ENCODE results near the gene HLA-DMA. TPM values are rescaled to one million over a fixed set of nuclear protein-coding genes. Genes with fewer than 3 reads are reported as not detected.
"Not testable (repeated sequence)": the region's sequence is repeated elsewhere in the genome, so short reads cannot be mapped to it uniquely, and the experiment has no call there.

The HLA-DMA gene
- polyA plus RNA-seq, 1 experiment: 7.1 TPM

DNA sequence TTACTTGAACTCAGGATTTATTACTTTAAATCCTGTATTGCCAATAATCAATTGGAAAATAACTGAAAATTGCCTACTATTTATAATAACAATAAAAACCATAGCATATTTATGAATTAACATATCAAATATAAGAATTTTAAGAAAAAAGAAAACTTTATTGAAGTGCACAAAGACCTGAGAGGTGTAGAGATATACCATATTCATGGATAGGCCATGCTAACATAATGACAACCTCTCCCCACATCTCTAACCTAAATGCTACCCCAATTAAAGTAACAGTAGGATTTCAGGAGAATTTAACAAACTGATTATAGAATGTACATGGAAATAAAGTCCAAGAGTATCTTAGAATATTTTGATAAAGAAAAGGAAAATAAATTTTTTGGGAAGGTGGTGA, 6.9 kb downstream of the HLA-DMA start:
- Histone ChIP-seq H3K4me3 (ENCODE audit: low read depth, low read length) (no peak overlapping the region), H3K27me3 (ENCODE audit: control insufficient read depth, insufficient read depth, low read length) (no peaks in the 10 kb centered on the region), H3K27ac (ENCODE audit: low read depth, low read length) (no peak overlapping the region), H3K9me3 (ENCODE audit: control insufficient read depth, insufficient read depth, low read length) (no peaks in the 10 kb centered on the region)
- ChIA-PET POLR2A (no interaction called here), CTCF (no interaction called here)
- TF ChIP-seq, protein P1, sequence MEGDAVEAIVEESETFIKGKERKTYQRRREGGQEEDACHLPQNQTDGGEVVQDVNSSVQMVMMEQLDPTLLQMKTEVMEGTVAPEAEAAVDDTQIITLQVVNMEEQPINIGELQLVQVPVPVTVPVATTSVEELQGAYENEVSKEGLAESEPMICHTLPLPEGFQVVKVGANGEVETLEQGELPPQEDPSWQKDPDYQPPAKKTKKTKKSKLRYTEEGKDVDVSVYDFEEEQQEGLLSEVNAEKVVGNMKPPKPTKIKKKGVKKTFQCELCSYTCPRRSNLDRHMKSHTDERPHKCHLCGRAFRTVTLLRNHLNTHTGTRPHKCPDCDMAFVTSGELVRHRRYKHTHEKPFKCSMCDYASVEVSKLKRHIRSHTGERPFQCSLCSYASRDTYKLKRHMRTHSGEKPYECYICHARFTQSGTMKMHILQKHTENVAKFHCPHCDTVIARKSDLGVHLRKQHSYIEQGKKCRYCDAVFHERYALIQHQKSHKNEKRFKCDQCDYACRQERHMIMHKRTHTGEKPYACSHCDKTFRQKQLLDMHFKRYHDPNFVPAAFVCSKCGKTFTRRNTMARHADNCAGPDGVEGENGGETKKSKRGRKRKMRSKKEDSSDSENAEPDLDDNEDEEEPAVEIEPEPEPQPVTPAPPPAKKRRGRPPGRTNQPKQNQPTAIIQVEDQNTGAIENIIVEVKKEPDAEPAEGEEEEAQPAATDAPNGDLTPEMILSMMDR (IDR thresholded peaks at IDR 0.05; ENCODE audit: low read depth, low read length): no peak
- DNase-seq (ENCODE audit: low read depth, low spot score): no peak

DNA sequence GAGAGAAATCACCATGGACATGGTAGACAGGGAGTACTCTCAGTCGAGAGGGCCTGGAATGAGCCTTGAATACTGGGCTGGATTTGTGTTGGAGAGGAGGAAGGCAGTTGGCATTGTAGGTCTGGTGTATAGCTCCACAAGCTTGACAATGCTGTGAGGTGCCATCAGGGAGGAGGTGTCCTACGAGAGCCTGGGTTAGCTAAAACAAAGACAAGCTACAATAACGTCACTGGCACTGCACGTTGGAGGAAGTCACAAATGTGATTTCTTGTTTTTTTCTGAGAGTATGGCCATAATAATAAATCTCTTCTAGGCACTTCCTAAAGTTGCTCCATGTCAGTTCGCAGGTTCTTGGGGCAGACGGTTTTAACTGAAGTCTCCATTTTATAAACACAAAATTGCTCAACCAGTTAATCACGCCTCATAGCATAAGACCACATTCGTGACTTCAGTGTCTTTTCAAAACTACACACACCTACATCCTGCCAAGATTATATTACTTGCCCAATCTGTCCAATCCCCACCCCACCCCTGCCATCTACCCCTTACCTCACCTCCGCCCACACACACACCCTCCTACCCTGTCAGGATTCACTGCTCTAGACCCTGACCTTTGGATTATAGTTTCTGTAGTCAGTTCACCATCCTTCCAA, 7.7 kb downstream of the HLA-DMA start:
- no peak overlapping the region for H3K4me3 ChIP-seq (ENCODE audit: low read depth, low read length)
- no peak for DNase-seq (ENCODE audit: low read depth, low spot score)
- H3K27me3 ChIP-seq (ENCODE audit: control insufficient read depth, insufficient read depth, low read length): no peaks in the 10 kb centered on the region
- H3K27ac ChIP-seq (ENCODE audit: low read depth, low read length): no peak overlapping the region
- CTCF ChIA-PET: interaction anchor here (0.9 to 4.6 kb wide), 4 partner anchors 8 to 77 kb away, joined by 4 to 87 read pairs (median 25); partner anchors contain the start of gene HLA-DMA
- TF ChIP-seq, protein P1 (IDR thresholded peaks at IDR 0.05; ENCODE audit: low read depth, low read length): no peak
- no peaks in the 10 kb centered on the region for H3K9me3 ChIP-seq (ENCODE audit: control insufficient read depth, insufficient read depth, low read length)
- POLR2A ChIA-PET: interaction anchor here (1.1 kb wide), 1 partner anchor 26 kb away, joined by 11 read pairs; no protein-coding TSS in a partner anchor

DNA sequence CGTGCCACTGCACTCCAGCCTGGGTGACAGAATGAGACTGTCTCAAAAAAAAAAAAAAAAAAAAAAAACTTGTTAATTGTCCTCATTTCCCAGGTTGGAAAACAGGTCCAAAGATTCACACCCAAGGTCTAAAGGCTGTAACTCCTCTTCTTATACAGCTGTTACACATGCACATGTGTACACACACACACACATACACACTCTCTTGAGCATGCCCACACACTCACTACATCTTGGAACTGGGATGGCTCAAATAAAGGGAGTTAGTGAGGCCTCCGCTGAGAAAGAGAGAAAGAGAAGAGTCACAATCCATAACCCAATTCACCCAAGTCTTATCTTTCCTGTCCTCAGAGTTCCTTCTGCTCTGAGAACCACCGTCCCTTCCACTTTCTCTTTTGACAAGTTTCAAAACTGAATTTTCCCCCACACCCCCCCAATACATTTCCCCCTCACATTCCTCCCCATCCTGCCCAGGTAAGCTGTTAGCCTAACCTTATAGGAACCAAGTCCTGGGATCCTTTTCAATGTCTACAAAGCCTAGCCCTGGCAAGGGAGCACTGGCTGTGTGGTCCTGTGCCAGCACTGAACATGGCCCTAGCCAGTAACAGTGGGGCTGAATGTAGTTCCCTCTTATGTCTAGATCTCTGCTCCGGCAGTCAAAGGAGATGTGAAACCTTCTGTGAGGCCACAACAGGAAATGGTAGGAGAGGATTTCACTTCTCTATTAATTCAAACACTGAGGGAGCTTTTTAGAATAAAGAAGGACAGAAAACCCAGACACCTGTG, 8.8 kb downstream of the HLA-DMA start:
- TF ChIP-seq, protein P1 (IDR thresholded peaks at IDR 0.05; ENCODE audit: low read depth, low read length): no peak
- CTCF ChIA-PET: interaction anchor here (0.6 to 4.6 kb wide), 7 partner anchors 9 to 231 kb away, joined by 4 to 87 read pairs (median 9); partner anchors contain the start of gene HLA-DMA

DNA sequence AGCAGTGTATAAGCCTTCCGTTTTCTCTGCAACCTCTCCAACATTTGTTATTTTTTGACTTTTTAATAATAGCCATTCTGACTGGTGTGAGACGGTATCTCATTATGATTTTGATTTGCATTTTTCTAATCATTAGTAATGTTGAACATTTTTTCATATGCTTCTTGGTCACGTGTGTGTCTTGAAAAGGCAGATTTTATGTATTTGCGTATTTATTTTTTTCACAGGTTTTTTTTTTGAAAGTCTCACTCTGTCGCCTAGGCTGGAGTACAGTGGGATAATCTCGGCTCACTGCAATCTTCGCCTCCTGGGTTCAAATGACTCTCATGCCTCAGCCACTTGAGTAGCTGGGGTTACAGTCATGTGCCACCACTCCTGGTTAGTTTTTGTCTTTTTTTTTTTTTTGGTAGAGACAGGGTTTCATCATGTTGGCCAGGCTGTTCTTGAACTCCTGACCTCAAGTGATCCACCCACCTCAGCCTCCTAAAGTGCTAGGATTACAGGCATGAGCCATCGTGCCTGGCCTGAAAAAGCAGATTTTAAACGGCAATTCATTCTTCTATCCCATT, 10.3 kb downstream of the HLA-DMA start:
- DNase-seq (ENCODE audit: low read depth, low spot score): not testable (repeated sequence)
- POLR2A ChIA-PET: interaction anchor here (1.0 to 1.9 kb wide), 3 partner anchors 10 to 265 kb away, joined by 3 to 7 read pairs (median 3); partner anchors contain the start of gene HLA-DMA

More for the DNA sequence above, 8.8 kb downstream of the HLA-DMA start:
- no peaks in the 10 kb centered on the region for H3K9me3 ChIP-seq (ENCODE audit: control insufficient read depth, insufficient read depth, low read length)
- POLR2A ChIA-PET: interaction anchor here (1.0 to 1.9 kb wide), 2 partner anchors 28 to 264 kb away, joined by 3 to 7 read pairs; no protein-coding TSS in a partner anchor
- no peak for DNase-seq (ENCODE audit: low read depth, low spot score)
- H3K27me3 ChIP-seq (ENCODE audit: control insufficient read depth, insufficient read depth, low read length): no peaks in the 10 kb centered on the region
- H3K4me3 ChIP-seq (ENCODE audit: low read depth, low read length): no peak overlapping the region
- H3K27ac ChIP-seq (ENCODE audit: low read depth, low read length): no peak overlapping the region

DNA sequence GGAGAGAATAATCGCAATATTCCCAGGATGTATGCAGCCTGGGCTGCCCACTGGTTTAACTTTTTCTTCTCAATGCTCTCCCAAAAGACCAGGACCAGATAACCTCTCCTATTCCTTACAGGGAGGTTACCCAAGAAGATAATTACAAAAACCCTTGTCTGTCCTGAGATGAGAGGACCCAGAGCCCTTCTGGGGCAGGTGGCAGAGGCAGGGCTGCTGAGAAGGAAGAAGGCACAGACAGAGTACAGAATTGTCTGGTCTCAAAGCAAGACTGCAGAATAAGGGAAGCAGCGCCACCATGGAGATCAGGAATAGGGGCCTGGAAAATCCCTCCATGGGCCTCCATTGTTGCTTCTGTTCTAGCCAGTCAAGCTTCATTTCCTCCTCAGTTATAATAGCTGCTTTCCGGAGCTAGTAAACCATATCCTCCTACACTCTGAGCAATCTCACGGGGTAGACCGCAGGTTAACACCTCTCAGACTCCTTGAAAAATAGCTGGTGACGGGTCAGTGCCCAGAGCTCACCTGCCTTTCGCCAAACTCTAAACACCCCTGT, 11.6 kb downstream of the HLA-DMA start:
- Histone ChIP-seq H3K27ac (ENCODE audit: low read depth, low read length) (no peak overlapping the region), H3K27me3 (ENCODE audit: control insufficient read depth, insufficient read depth, low read length) (peaks cover 16% of the 10 kb centered on the region), H3K9me3 (ENCODE audit: control insufficient read depth, insufficient read depth, low read length) (no peaks in the 10 kb centered on the region), H3K4me3 (ENCODE audit: low read depth, low read length) (no peak overlapping the region)
- DNase-seq (ENCODE audit: low read depth, low spot score): no peak
- ChIA-PET CTCF (interaction anchor here (2.8 to 4.6 kb wide), 3 partner anchors 8 to 44 kb away, joined by 18 to 87 read pairs (median 41); partner anchors contain the start of gene HLA-DMA), POLR2A (interaction anchor here (4.4 kb wide), 1 partner anchor 30 kb away, joined by 27 read pairs; no protein-coding TSS in a partner anchor)
- TF ChIP-seq, protein P1 (IDR thresholded peaks at IDR 0.05; ENCODE audit: low read depth, low read length): no peak

More for the DNA sequence above, 10.3 kb downstream of the HLA-DMA start:
- not testable (repeated sequence) for H3K27me3 ChIP-seq (ENCODE audit: control insufficient read depth, insufficient read depth, low read length); H3K4me3 ChIP-seq (ENCODE audit: low read depth, low read length); H3K9me3 ChIP-seq (ENCODE audit: control insufficient read depth, insufficient read depth, low read length); H3K27ac ChIP-seq (ENCODE audit: low read depth, low read length)
- CTCF ChIA-PET: interaction anchor here (0.6 to 4.6 kb wide), 7 partner anchors 9 to 74 kb away, joined by 3 to 87 read pairs (median 9); partner anchors contain the start of gene HLA-DMA

All from AG04450 (cell line).